ENCODE data around the gene TIMM50. TPM values are rescaled to one million over a fixed set of nuclear protein-coding genes. Genes with fewer than 3 reads are reported as not detected.

TIMM50 gene
- total and polyA plus RNA-seq, 2 of the 13 experiments (the other 11 are each of a cell fraction or from before 2014, with no cell fraction given) = 91.1 to 92.5 TPM

GRCh38 chr19:39445196-39446111, 35.2 kb upstream of the TIMM50 start, which contains the start of gene SUPT5H (continued):
- TF ChIP-seq, protein P1, sequence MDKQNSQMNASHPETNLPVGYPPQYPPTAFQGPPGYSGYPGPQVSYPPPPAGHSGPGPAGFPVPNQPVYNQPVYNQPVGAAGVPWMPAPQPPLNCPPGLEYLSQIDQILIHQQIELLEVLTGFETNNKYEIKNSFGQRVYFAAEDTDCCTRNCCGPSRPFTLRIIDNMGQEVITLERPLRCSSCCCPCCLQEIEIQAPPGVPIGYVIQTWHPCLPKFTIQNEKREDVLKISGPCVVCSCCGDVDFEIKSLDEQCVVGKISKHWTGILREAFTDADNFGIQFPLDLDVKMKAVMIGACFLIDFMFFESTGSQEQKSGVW (CRISPR knock-in tag; IDR thresholded peaks at IDR 0.05; ENCODE audit: borderline replicate concordance) = 0 out of 2 replicates have a peak, but pooled peaks have one; percentile 20
- no peak for TF ChIP-seq ZBTB3 (CRISPR knock-in tag; IDR thresholded peaks at IDR 0.05; ENCODE audit: borderline replicate concordance, low read depth)
- peak; percentile 82 for TF ChIP-seq TAF1 (CRISPR knock-in tag; IDR thresholded peaks at IDR 0.05)
- peak; percentile 77; the same call in 1 of the 2 replicates for TF ChIP-seq ZBTB4 (CRISPR knock-in tag; IDR thresholded peaks at IDR 0.05; ENCODE audit: borderline replicate concordance)
- peak; percentile 32; the same call in 1 of the 2 replicates for TF ChIP-seq ZNF768 (CRISPR knock-in tag; IDR thresholded peaks at IDR 0.05)
- peak; percentile 82; the same call in 1 of the 2 replicates for TF ChIP-seq SALL2 (CRISPR knock-in tag; IDR thresholded peaks at IDR 0.05)
- TF ChIP-seq, protein P2, sequence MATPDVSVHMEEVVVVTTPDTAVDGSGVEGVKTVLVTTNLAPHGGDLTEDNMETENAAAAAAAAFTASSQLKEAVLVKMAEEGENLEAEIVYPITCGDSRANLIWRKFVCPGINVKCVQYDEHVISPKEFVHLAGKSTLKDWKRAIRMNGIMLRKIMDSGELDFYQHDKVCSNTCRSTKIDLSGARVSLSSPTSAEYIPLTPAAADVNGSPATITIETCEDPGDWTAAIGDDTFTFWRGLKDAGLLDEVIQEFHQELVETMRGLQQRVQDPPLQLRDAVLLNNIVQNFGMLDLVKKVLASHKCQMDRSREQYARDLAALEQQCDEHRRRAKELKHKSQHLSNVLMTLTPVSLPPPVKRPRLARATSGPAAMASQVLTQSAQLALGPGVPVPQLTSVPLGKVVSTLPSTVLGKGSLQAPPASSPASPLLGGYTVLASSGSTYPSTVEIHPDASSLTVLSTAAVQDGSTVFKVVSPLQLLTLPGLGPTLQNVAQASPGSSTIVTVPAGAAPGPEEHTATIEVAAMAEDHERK (CRISPR knock-in tag; IDR thresholded peaks at IDR 0.05; ENCODE audit: low read depth) = 0 out of 2 replicates have a peak, but pooled peaks have one; percentile 36
- TF ChIP-seq TCF7 (IDR thresholded peaks at IDR 0.05; ENCODE audit: low read depth) = no peak
- no peak for TF ChIP-seq NCOR1 (IDR thresholded peaks at IDR 0.05; ENCODE audit: borderline replicate concordance, low read length)
- TF ChIP-seq ZNF614 (CRISPR knock-in tag; IDR thresholded peaks at IDR 0.05; ENCODE audit: borderline replicate concordance) = peak; percentile 80; the same call in 1 of the 2 replicates
- no peak for TF ChIP-seq ZNF24 (IDR thresholded peaks at IDR 0.05)
- TF ChIP-seq TEAD3 (CRISPR knock-in tag; optimal IDR thresholded peaks at IDR 0.05; ENCODE audit: borderline replicate concordance) = peak; percentile 74
- TF ChIP-seq ATM (IDR thresholded peaks at IDR 0.05; ENCODE audit: borderline replicate concordance) = no peak
- 0 out of 2 replicates have a peak, but pooled peaks have one; percentile 36 for TF ChIP-seq ZNF292 (CRISPR knock-in tag; IDR thresholded peaks at IDR 0.05; ENCODE audit: borderline replicate concordance, low read depth)
- TF ChIP-seq ZNF557 (CRISPR knock-in tag; IDR thresholded peaks at IDR 0.05) = peak; percentile 45; the same call in 1 of the 2 replicates
- TF ChIP-seq ZBTB37 (CRISPR knock-in tag; IDR thresholded peaks at IDR 0.05) = 0 out of 2 replicates have a peak, but pooled peaks have one; percentile 36
- TF ChIP-seq, protein P3, sequence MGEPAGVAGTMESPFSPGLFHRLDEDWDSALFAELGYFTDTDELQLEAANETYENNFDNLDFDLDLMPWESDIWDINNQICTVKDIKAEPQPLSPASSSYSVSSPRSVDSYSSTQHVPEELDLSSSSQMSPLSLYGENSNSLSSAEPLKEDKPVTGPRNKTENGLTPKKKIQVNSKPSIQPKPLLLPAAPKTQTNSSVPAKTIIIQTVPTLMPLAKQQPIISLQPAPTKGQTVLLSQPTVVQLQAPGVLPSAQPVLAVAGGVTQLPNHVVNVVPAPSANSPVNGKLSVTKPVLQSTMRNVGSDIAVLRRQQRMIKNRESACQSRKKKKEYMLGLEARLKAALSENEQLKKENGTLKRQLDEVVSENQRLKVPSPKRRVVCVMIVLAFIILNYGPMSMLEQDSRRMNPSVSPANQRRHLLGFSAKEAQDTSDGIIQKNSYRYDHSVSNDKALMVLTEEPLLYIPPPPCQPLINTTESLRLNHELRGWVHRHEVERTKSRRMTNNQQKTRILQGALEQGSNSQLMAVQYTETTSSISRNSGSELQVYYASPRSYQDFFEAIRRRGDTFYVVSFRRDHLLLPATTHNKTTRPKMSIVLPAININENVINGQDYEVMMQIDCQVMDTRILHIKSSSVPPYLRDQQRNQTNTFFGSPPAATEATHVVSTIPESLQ (CRISPR knock-in tag; conservative IDR thresholded peaks at IDR 0.05) = no peak
- TF ChIP-seq JUND (CRISPR knock-in tag; IDR thresholded peaks at IDR 0.05) = peak; percentile 14; the same call in 1 of the 2 replicates

Measured in HepG2 (cell line).